ENCODE data around the gene C2orf76. TPM values are rescaled to one million over a fixed set of nuclear protein-coding genes. Genes with fewer than 3 reads are reported as not detected.

Gene C2orf76
- total RNA-seq, 1 experiment from 2014 or later, result 5.7 TPM

DNA sequence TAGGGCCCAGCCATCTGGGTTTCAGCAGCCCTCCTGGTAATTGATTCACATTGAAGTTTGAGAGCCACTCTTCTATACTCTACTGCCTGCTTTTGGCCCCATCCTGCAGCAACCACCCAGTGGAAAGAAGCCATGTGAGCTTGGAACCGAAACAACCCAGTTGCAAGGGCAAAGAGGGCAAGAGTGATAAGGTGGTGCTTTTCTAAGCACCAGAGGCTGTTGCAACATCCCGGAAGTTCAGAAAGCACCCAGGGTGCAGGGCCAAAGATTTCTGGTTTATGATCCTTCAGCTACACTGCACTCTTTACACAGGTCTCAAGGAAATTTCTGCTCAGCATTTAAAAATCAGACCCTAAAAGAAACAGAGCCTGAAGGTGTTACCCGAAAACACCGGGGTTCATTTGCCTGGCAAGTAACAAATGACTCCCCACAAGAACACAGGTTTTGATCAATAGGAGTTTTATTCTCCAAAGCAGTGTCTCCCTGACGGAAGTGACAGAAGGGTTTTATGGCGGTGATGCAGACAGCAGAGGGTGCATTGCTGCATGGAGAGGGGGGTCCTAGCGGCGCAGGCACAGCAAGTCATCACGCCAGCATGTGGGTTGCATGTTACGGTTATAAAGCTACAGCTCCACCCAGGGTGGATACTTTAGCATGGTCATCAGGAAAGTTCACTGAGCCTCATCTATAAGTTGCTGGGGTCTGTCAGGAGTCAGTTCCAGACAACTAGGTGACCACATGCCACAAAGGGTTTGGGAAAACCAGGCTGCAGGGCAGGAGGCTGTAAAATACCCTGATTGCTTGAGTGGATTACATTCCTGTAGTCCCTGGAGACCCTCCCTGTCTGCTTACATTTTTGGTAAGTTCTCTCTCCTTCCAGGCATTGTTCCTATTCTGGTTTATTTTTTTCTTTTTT is 36.3 kb upstream of the C2orf76 start:
- TF ChIP-seq CTCF (conservative IDR thresholded peaks at IDR 0.05), result no peak
- Histone ChIP-seq H4K8ac (replicated peaks; ENCODE audit: insufficient read length, low read depth, low read length) (no peak overlapping the region), H4K5ac (ENCODE audit: insufficient read length, low read depth, low read length) (no peak overlapping the region), H3K4me1 (ENCODE audit: insufficient read depth, low read length) (no peaks in the 10 kb centered on the region), H3K23ac (ENCODE audit: insufficient read length, low read depth, low read length) (no peak overlapping the region), H4K91ac (ENCODE audit: insufficient read length, low read depth, low read length) (no peak overlapping the region), H2BK5ac (ENCODE audit: insufficient read length, low read length) (no peak overlapping the region), H3K79me1 (ENCODE audit: insufficient read depth, low read depth, low read length, poor library complexity, severe bottlenecking) (no peaks in the 10 kb centered on the region), H2BK12ac (ENCODE audit: insufficient read length, low read depth, low read length) (no peak overlapping the region), H3K27me3 (ENCODE audit: insufficient read depth, low read length) (no peaks in the 10 kb centered on the region), H3K14ac (ENCODE audit: insufficient read depth, low read length) (no peak overlapping the region), H2BK120ac (ENCODE audit: low read depth, low read length, poor library complexity, severe bottlenecking) (no peak overlapping the region), H3K27ac (ENCODE audit: insufficient read length, low read depth, low read length) (no peak overlapping the region), H3K4me2 (ENCODE audit: insufficient read depth, insufficient read length, low read length) (no peak overlapping the region), H3K4ac (ENCODE audit: low read depth, low read length) (no peak overlapping the region), H3K9me3 (ENCODE audit: control insufficient read depth, low read depth, low read length) (no peaks in the 10 kb centered on the region), H2AK5ac (ENCODE audit: insufficient read length, low read length) (no peak overlapping the region), H3K23me2 (ENCODE audit: insufficient read length, low read depth, low read length, poor library complexity, severe bottlenecking) (no peaks in the 10 kb centered on the region), H4K20me1 (ENCODE audit: control insufficient read depth, insufficient read depth, insufficient read length) (no peaks in the 10 kb centered on the region), H3K9ac (ENCODE audit: extremely low read depth, insufficient read length, low read length) (no peak overlapping the region), H2AFZ (ENCODE audit: low read length) (no peak overlapping the region), H3K56ac (ENCODE audit: insufficient read length, low read depth, low read length) (no peak overlapping the region), H3T11ph (ENCODE audit: low read length) (no peak overlapping the region), H2BK20ac (ENCODE audit: low read depth, low read length, poor library complexity, severe bottlenecking) (no peak overlapping the region), H2BK15ac (ENCODE audit: low read depth, low read length) (no peak overlapping the region), H3K18ac (ENCODE audit: insufficient read length, low read depth, low read length) (no peak overlapping the region), H3K79me2 (ENCODE audit: insufficient read depth, low read length) (no peaks in the 10 kb centered on the region)
- DNase-seq, result no peak
- Mint-ChIP-seq H3K4me3 (no peak overlapping the region), H3K4me1 (peaks cover 8 to 10% of the 10 kb centered on the region in 2 experiments), H3K9me3 (no peaks in the 10 kb centered on the region; a peak in 1 of 5 replicates), H3K36me3 (ENCODE audit: insufficient read depth in 1 of 3, low read depth in 3 of 3) (no peaks in the 10 kb centered on the region; a peak in 1 of 7 replicates), H3K27ac (peak overlapping the region in 1 of 3 experiments; percentile 40; a peak in 2 of 7 replicates), H3K27me3 (ENCODE audit: low read depth) (peaks cover 2% of the 10 kb centered on the region)
- no CpG with 5 or more reads among the region's 10 CpGs for WGBS (ENCODE audit: extremely low coverage, insufficient read length, low lambda C conversion rate)

Data from H9 (cell line).